Adrenal gland (tissue), 12 donors: Measurements from ENCODE around the gene LPCAT3. TPM values are rescaled to one million over a fixed set of nuclear protein-coding genes. Genes with fewer than 3 reads are reported as not detected.
"Not testable (repeated sequence)": the region's sequence is repeated elsewhere in the genome, so short reads cannot be mapped to it uniquely, and the experiment has no call there.

ENCODE experiments used
- DNase-seq, 7 donors: peaks; one replicate each; pipeline ENCODE4 v3.0.0-alpha.2; 2019 to 2020
- H3K27ac ChIP-seq, 5 donors: fragments of 200-600 bp; sonication (generic) in 4 of 5; 1 replicate in 3 of 5; 2 replicates in 2 of 5; pipeline versions ENCODE4 v1.5.1 to v1.8.0; 2016 to 2020; ENCODE audit warnings: mild to moderate bottlenecking in 1 of 5
- H3K27me3 ChIP-seq: fragments of 200-600 bp; 2 replicates; pipeline ENCODE4 v1.8.0; 2021
- H3K36me3 ChIP-seq, 2 donors: fragments of 200-600 bp; replicated peaks in 1 of 2; 1 replicate in 1 of 2; 2 replicates in 1 of 2; pipeline versions ENCODE4 v1.5.1 to v1.8.0; 2018 to 2022
- H3K4me1 ChIP-seq, 2 donors: fragments of 200-600 bp; replicated peaks in 1 of 2; 1 replicate in 1 of 2; 2 replicates in 1 of 2; pipeline versions ENCODE4 v1.5.1 to v1.8.0; 2018 to 2021
- H3K4me3 ChIP-seq, 4 donors: fragments of 200-600 bp; sonication (generic) in 3 of 4; one replicate each; pipeline ENCODE4 v1.5.1; 2016 to 2018
- H3K9me3 ChIP-seq, 3 donors: fragments of 200-600 bp; sonication (generic) in 1 of 3; replicated peaks in 1 of 3; 1 replicate in 2 of 3; 2 replicates in 1 of 3; pipeline versions ENCODE4 v1.5.1 to v1.8.0; 2016 to 2021
- POLR2A ChIP-seq, 2 donors: fragments of 450-650 bp; IDR thresholded peaks; one replicate each; pipeline ENCODE4 v1.6.1; 2017; ENCODE audit warnings: antibody characterized with exemption in 2 of 2, mild to moderate bottlenecking in 2 of 2, moderate library complexity in 1 of 2
- WGBS, 4 donors: extraction: QIAGEN DNeasy Blood & Tissue Kit in 2 of 4; methylation state at CpG; one replicate each; pipeline versions ENCODE4 v1.1.5 to v1.1.7; 2013 to 2017; 5-methylcytosine and 5-hydroxymethylcytosine counted together
- intact Hi-C, 2 donors: fragments of 100-400 bp; cut with DNase I; formaldehyde crosslinking; loops; one replicate each; pipeline versions ENCODE4 v1.14.1 to v1.15.0; 2022 to 2023
- polyA plus RNA-seq, 3 donors: library from polyadenylated mRNA; stranded (reverse); fragments of 200-250 nt in 2 of 3; fragments of 350-450 nt in 1 of 3; fragmentation: Illumina TruSeq in 1 of 3; extraction: RNeasy Lipid Tissue Mini Kit (QIAGEN cat#74804) in 1 of 3; gene quantifications; one replicate each; pipeline ENCODE4 v1.2.3, GENCODE V29; 2013 to 2014
- total RNA-seq, 9 donors: library from RNA; depleted of rRNA in 4 of 9; stranded (reverse); fragments of >200 nt in 4 of 9; fragments of 120-200 nt in 1 of 9; fragmentation: NEBNext Ultra II Directional in 1 of 9; extraction: Animal tissue kit (Norgen Biotek cat#: 25700) in 1 of 9; gene quantifications; one replicate each; pipeline versions ENCODE4 v1.1.0 to v1.2.4, GENCODE V29; 2013 to 2023
- TF ChIP-seq, protein P1 (sequence below), 6 experiments: fragments of 450-650 bp in 4 of 6; fragments of 200-600 bp in 2 of 6; sonication (generic) in 1 of 6; IDR thresholded peaks; 1 replicate in 5 of 6; 2 replicates in 1 of 6; pipeline versions ENCODE4 v1.5.1 to v1.8.0; 2016 to 2021; ENCODE audit warnings: antibody characterized with exemption in 6 of 6, mild to moderate bottlenecking in 2 of 6, moderate library complexity in 1 of 6
- donor health status: healthy with polysubstance abuse.
- donor health status: Bipolar disorder and iron deficiency.
- donor health status: DM: yes; HTN: yes; CAD: no.
- donor health status: DM: no; HTN: no; CAD: no.
- donor health status: DM: no; HTN: no; CAD: no.
- donor health status: DM: yes; HTN: yes; CAD: no.

LPCAT3 gene
- total and polyA plus RNA-seq, 12 donors: 28.5 to 146 (median 74.0) TPM

GRCh38 chr12:7012024-7012607 lies 6.2 kb downstream of the LPCAT3 start:
- Histone ChIP-seq H3K4me1 (peaks cover 9 to 45% of the 10 kb centered on the region in 2 donors), H3K36me3 (no peaks in the 10 kb centered on the region), H3K9me3 (no peaks in the 10 kb centered on the region), H3K4me3 (no peak overlapping the region), H3K27ac (no peak overlapping the region), H3K27me3 (no peaks in the 10 kb centered on the region)
- no peak for DNase-seq
- TF ChIP-seq, protein P1, sequence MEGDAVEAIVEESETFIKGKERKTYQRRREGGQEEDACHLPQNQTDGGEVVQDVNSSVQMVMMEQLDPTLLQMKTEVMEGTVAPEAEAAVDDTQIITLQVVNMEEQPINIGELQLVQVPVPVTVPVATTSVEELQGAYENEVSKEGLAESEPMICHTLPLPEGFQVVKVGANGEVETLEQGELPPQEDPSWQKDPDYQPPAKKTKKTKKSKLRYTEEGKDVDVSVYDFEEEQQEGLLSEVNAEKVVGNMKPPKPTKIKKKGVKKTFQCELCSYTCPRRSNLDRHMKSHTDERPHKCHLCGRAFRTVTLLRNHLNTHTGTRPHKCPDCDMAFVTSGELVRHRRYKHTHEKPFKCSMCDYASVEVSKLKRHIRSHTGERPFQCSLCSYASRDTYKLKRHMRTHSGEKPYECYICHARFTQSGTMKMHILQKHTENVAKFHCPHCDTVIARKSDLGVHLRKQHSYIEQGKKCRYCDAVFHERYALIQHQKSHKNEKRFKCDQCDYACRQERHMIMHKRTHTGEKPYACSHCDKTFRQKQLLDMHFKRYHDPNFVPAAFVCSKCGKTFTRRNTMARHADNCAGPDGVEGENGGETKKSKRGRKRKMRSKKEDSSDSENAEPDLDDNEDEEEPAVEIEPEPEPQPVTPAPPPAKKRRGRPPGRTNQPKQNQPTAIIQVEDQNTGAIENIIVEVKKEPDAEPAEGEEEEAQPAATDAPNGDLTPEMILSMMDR (IDR thresholded peaks at IDR 0.05): no peak
- no peak for TF ChIP-seq POLR2A (IDR thresholded peaks at IDR 0.05)
- intact Hi-C loops: no loop called here
- 66 to 86% (median 81%) methylated on average over 4 of the region's 4 CpGs for WGBS, 4 donors

DNA sequence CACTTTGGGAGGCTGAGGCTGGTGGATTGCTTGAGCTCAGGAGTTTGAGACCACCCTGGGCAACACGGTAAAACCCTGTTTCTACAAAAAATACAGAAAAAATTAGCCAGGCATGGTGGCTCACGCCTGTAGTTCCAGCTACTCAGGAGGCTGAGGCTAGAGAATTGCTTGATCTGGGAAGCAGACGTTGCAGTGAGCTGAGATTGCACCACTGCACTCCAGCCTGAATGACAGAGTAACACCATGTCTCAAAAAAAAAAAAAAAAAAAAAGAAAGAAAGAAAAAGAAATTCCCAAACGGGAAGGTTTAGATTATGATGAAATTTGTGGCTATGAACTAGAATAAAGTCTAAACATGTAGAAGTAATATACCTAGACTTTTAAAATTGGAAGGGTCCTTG lies 6.9 kb downstream of the LPCAT3 start:
- H3K27me3 ChIP-seq, H3K9me3 ChIP-seq, H3K27ac ChIP-seq, intact Hi-C loops, H3K4me3 ChIP-seq, DNase-seq, H3K36me3 ChIP-seq: not testable (repeated sequence)
- 76 to 85% (median 80%) methylated on average over 4 of the region's 4 CpGs for WGBS, 4 donors
- H3K4me1 ChIP-seq: peaks cover 7 to 38% of the 10 kb centered on the region in 2 donors

- H3K27me3 ChIP-seq: no peaks in the 10 kb centered on the region
- DNase-seq: no peak
- no peak overlapping the region for H3K27ac ChIP-seq
- intact Hi-C loops: no loop called here
- H3K4me1 ChIP-seq: peaks cover 4 to 36% of the 10 kb centered on the region in 2 donors
- no peaks in the 10 kb centered on the region for H3K9me3 ChIP-seq
- H3K36me3 ChIP-seq: no peaks in the 10 kb centered on the region
- no peak overlapping the region for H3K4me3 ChIP-seq
- no peak for TF ChIP-seq POLR2A (IDR thresholded peaks at IDR 0.05)
- TF ChIP-seq, protein P1 (IDR thresholded peaks at IDR 0.05): no peak
Measured at GRCh38 chr12:7009512-7009911, 8.8 kb downstream of the LPCAT3 start.

GRCh38 chr12:7008864-7009263 lies 9.4 kb downstream of the LPCAT3 start:
- H3K9me3 ChIP-seq: no peaks in the 10 kb centered on the region
- intact Hi-C loops: no loop called here
- H3K27ac ChIP-seq: no peak overlapping the region
- no peak for DNase-seq
- no peaks in the 10 kb centered on the region for H3K27me3 ChIP-seq
- TF ChIP-seq, protein P1 (IDR thresholded peaks at IDR 0.05): no peak
- no peak for TF ChIP-seq POLR2A (IDR thresholded peaks at IDR 0.05)
- WGBS, 4 donors: 85 to 97% (median 91%) methylated on average over 2 of the region's 2 CpGs
- no peak overlapping the region for H3K4me3 ChIP-seq
- peaks cover 9 to 41% of the 10 kb centered on the region in 2 donors for H3K4me1 ChIP-seq
- H3K36me3 ChIP-seq: no peaks in the 10 kb centered on the region

DNA sequence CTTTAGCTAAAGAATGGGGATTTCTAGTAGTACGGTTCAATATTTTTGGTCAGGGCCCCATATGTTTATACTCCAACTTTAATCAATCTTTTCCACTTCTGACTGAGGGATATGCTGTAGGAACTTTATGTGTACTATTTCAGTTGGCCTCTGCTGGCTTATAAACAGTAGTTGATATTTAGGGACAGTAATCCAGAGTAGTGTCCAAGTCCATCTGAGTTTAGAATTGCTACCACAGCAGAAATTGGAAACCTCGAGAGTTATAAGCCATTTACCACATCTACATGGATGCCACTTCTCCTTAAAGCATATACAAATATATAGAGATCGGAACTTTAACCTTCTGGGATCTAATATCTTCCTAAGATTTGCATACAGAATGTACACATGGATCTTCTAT lies 11.6 kb downstream of the LPCAT3 start:
- no peaks in the 10 kb centered on the region for H3K27me3 ChIP-seq
- H3K4me1 ChIP-seq: peaks cover 9 to 32% of the 10 kb centered on the region in 2 donors
- no peak for TF ChIP-seq POLR2A (IDR thresholded peaks at IDR 0.05)
- TF ChIP-seq, protein P1 (IDR thresholded peaks at IDR 0.05): no peak
- no peak overlapping the region for H3K27ac ChIP-seq
- intact Hi-C loops: no loop called here
- no peak overlapping the region for H3K4me3 ChIP-seq
- H3K9me3 ChIP-seq: no peaks in the 10 kb centered on the region
- 91 to 100% (median 97%) methylated on average over 3 of the region's 3 CpGs for WGBS, 4 donors
- no peak for DNase-seq
- no peaks in the 10 kb centered on the region for H3K36me3 ChIP-seq
